ENCODE data around the gene TTF2. TPM values are rescaled to one million over a fixed set of nuclear protein-coding genes. Genes with fewer than 3 reads are reported as not detected.

Gene TTF2
- total RNA-seq = 7.1 and 14.3 TPM in 2 replicates

- DNase-seq (ENCODE audit: low read depth) = peak; percentile 98
- Histone ChIP-seq H3K4me3 (ENCODE audit: low read depth, low read length) (peak within 1 kb of the TSS; percentile 75), H3K36me3 (ENCODE audit: control insufficient read depth, insufficient read depth, low read length) (no peaks in the 10 kb centered on the region), H3K27me3 (ENCODE audit: control insufficient read depth, insufficient read depth, low read length) (no peaks in the 10 kb centered on the region)
- no peak for TF ChIP-seq CTCF (IDR thresholded peaks at IDR 0.05; ENCODE audit: insufficient read depth, low read length, poor library complexity, severe bottlenecking)
Observed at GRCh38 chr1:117059678-117060440, at the start of gene TTF2. Gene TTF2 (plus strand): TSS chr1:117060326. CDS start chr1:117060347, 21 bp downstream.

DNA sequence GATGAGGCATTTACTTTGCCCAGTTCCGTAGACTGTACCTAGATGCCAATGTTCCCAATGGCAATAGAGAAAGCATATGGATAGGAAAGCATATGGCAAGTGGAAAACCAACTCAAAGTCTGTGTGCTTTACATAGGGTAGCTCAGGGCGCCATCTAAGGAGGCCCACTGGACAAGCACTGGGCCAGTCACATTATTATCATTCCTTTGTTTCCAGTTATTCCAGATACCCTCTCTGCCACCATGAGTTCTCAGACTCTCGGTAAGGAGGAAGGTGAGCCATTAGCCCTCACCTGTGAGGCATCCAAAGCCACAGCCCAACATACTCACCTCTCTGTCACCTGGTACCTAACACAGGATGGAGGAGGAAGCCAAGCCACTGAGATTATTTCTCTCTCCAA, 48.8 kb upstream of the TTF2 start:
- H3K36me3 ChIP-seq (ENCODE audit: control insufficient read depth, insufficient read depth, low read length) = no peaks in the 10 kb centered on the region
- no peak overlapping the region for H3K4me3 ChIP-seq (ENCODE audit: low read depth, low read length)
- no peak for TF ChIP-seq CTCF (IDR thresholded peaks at IDR 0.05; ENCODE audit: insufficient read depth, low read length, poor library complexity, severe bottlenecking)
- H3K27me3 ChIP-seq (ENCODE audit: control insufficient read depth, insufficient read depth, low read length) = no peaks in the 10 kb centered on the region
- DNase-seq (ENCODE audit: low read depth) = no peak

DNA sequence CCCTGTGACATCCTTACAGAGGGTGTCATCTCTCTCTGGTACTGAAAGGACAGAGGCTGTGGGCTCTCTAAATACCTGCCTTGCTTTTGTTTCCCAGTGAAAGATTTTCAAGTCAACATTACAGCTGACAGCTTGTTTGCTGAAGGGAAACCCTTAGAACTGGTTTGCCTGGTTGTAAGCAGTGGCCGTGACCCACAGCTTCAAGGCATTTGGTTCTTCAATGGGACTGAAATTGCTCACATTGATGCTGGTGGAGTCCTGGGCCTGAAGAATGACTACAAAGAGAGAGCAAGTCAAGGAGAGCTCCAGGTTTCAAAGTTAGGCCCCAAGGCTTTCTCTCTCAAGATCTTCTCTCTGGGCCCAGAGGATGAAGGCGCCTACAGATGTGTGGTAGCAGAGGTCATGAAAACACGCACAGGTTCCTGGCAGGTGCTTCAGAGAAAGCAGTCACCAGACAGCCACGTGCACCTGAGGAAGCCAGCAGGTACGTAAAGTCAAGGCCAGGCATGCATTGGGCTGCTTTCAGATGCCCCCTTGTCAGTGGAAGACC, 46.7 kb upstream of the TTF2 start:
- no peak for DNase-seq (ENCODE audit: low read depth)
- no peaks in the 10 kb centered on the region for H3K36me3 ChIP-seq (ENCODE audit: control insufficient read depth, insufficient read depth, low read length)
- no peaks in the 10 kb centered on the region for H3K27me3 ChIP-seq (ENCODE audit: control insufficient read depth, insufficient read depth, low read length)
- H3K4me3 ChIP-seq (ENCODE audit: low read depth, low read length) = no peak overlapping the region
- TF ChIP-seq CTCF (IDR thresholded peaks at IDR 0.05; ENCODE audit: insufficient read depth, low read length, poor library complexity, severe bottlenecking) = no peak

DNA sequence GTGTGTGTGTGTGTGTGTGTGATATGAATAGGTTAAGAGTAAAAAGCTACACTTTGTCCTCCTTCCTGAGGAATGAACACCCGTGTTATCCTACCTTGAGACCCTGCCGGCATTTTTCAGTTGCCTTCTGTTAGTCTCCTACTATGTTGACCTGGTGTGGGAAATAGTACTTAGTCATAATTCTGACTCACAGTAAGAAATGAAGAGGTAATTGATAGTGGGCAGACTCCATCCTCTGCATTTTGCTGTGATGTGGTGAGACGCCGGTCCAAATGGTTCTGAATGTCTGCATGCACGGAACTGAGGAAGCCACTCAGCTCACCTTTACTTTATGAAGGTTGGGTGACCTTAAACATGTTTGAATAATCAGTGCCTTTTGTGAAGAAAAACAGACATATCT, 45.9 kb upstream of the TTF2 start:
- Histone ChIP-seq H3K36me3 (ENCODE audit: control insufficient read depth, insufficient read depth, low read length) (no peaks in the 10 kb centered on the region), H3K27me3 (ENCODE audit: control insufficient read depth, insufficient read depth, low read length) (no peaks in the 10 kb centered on the region), H3K4me3 (ENCODE audit: low read depth, low read length) (no peak overlapping the region)
- TF ChIP-seq CTCF (IDR thresholded peaks at IDR 0.05; ENCODE audit: insufficient read depth, low read length, poor library complexity, severe bottlenecking) = no peak
- no peak for DNase-seq (ENCODE audit: low read depth)

GRCh38 chr1:117015724-117016123, 44.4 kb upstream of the TTF2 start:
- Histone ChIP-seq H3K4me3 (ENCODE audit: low read depth, low read length) (no peak overlapping the region), H3K36me3 (ENCODE audit: control insufficient read depth, insufficient read depth, low read length) (no peaks in the 10 kb centered on the region), H3K27me3 (ENCODE audit: control insufficient read depth, insufficient read depth, low read length) (no peaks in the 10 kb centered on the region)
- TF ChIP-seq CTCF (IDR thresholded peaks at IDR 0.05; ENCODE audit: insufficient read depth, low read length, poor library complexity, severe bottlenecking) = no peak
- no peak for DNase-seq (ENCODE audit: low read depth)

Measured in kidney epithelial cell (primary cell).